COLO668 (cell line): ENCODE results near the gene GPR171.
"Not testable (repeated sequence)": the region's sequence is repeated elsewhere in the genome, so short reads cannot be mapped to it uniquely, and the experiment has no call there.

Source experiments
- DNase-seq: peaks from one replicate; lab custom pipeline; 2025; ENCODE audit not compliant: unreplicated experiment; lab: John Stamatoyannopoulos, UW

The GPR171 gene

DNA sequence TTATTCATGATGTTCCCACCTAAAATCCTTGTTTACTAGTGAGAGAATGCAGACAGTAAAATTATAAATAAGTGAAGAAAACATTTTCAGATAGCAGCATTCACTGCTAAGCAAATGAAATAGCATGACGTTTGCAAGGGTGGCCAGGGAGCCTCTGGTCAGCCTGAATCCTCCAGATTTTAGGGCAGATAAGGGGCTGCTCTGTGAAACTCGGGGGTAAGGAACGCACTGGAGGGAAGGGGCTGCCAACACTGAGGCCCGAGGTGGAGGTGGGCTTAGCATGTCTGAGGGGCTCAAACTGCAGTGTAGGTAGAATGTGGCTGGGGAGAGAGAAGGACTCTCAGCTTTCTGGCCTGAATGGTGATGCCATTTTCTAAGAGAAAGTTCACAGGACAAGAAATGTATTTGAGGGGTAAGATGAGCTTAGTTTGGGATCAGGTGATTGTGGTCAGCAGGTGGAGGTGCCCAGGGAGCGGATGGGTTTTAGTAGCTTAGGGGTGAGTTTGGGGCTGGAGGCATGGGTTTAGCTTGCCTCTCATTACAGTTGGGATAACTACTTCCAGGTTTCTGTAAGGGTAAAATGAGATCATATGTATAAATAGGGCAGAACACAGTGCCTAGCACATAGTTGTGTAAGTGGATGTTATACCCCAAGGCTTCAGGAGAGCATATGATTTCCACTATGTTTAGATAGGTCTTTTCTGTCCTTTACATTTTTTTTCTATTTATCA lies 20.5 kb downstream of the GPR171 start:
- DNase-seq = no peak

DNA sequence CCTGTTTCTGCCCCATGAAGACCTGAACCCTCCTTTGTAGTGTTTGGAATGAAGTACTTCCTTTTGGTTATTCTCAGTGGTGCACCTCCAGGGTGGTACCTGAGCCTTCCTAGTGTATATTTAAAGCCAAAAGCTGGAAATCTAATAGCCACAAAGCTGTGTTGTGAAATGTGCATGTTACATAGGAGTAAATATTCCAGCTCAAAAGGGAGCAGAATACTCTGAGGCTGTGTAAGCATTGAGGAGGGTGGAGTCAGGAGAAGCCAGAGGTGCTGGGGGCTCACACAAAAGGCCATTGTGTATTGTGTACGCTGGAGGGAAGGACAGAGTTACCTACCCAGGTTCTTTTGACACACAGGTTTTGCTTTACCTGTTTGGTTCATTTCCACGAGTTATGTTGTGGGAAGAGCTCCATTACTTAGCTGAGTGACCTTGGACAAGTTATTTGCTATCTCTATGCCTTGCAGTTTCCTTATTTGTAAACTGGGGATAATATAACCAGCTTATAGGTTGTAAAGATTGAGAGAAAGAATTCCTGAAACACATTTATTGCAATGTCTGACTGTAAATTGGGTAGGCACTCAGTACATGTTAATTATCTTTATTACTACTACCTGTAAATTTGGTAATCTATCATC lies 24.7 kb downstream of the GPR171 start:
- DNase-seq = no peak

DNA sequence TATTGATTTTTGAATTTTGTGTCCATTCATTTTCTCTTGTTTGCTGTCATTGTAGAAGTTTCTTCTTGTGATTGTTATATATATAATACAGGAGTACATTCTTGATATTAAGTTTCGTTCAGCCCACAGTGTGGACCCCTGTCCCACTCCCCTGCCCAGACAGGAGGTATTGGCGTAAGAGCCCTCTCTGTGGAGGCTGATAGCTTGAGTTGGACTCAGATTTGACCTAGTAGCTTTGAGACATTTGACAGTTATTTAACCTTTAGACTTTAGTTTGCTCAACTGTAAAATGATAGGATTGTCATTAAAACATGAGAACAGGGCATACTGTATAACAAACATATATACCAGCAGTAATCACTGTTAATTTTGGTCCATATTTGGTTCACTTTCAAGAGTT lies 27.1 kb downstream of the GPR171 start:
- DNase-seq = no peak

DNA sequence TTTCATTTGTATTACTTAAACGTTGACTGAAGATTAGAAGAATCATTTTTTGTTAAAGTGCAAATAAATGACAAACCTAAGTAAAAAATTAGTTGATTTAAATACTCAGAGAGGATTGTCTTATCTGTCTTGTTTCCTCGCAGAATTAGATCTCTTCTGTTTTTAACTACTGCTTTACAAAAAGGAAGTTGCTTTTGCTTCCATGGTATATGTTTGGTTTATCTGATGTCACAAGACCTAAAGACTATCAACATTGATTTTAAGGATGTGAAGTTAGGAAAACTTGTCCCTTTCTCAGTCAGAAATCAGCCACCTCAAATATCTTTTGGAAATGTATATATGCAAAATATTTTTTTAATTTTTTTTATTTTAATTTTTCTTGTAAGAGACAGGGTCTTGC lies 28.7 kb downstream of the GPR171 start:
- DNase-seq = no peak

DNA sequence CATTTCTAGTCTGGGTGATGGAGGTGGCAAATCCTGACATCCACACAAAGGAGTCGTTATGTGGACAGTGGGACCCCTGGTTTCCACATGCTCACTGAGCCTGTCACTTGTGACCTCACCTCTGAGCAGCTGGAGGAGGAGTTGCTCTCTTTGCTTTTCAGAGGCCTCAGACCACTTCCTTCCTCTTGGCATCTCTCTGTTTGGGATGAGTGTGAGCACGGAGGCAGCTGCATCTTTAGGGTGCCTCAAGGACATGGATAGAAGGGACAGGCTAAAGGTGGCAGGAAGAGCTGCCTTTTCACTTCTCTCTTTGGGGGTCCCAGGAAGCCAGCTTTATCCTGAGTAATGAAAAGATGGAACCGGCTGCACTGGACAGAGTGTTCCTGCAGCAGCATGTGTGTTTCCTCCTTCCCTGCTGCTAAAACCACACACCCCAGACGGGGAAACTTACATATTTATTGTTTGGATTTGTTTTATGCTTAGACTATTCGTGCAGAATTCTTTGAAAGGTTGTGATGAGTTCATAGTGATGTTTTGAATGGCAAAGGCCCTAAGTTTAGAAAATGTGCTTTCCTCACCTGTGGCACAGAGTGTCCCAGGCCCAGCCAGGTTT lies 31.8 kb downstream of the GPR171 start:
- DNase-seq = no peak

DNA sequence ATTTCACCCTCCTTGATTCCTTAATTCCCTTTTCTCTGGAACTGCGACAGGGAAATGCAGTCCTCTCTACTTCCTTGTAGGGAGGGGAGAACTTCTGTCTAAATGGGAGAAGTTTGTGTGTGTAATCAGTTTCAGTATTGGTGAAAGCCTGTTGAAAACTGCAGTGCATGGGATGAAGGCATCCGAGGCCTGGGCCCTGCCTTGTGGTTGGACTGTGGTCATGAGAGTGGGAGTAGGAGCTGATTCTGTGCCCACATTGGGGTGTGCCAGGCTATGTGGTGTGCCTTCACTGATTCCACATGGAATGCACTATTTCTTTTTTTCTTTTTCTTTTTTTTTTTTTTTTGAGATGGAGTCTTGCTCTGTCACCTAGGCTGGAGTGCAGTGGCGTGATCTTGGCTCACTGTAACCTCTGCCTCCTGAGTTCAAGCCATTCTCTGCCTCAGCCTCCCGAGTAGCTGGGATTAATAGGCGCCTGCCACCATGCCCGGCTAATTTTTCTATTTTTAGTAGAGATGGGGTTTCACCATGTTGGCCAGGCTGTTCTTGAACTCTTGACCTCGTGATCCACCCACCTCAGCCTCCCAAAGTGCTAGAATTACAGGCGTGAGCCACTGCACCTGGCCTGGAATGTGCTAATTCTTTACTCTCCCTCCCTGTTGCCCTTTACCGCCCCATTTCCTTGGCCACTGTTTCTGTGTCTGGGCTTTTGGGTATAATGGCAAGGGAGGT lies 32.9 kb downstream of the GPR171 start:
- not testable (repeated sequence) for DNase-seq

DNA sequence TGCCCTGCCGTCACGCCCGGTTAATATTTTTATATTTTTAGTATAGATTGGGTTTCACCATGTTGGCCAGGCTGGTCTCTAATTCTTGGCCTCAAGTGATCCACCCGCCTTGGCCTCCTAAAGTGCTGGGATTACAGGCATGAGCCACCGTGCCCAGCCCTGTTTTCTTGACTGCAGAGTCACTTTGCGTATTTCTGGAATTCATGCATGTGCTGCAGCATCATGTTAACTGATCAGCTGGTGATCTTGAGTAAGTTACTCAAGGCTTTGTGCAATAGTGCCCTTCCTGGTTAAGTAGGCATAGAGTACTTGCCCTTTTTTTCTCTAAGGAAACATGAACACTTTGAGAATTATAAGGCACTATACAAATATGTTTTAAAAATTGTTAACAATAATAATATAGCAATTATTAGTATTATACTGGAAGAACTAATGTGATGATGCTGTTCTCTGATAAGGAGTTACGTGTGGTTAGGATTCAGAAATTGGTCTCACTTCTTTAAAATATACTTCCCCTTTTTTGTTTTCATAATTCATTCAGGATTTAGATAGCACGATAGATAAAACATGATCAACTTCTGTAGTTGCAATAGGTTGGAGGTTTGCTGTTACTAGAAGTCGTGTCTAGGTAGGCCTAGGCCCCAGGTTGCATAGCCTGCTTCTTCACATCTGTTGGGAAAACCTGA lies 33.6 kb downstream of the GPR171 start:
- no peak for DNase-seq

DNA sequence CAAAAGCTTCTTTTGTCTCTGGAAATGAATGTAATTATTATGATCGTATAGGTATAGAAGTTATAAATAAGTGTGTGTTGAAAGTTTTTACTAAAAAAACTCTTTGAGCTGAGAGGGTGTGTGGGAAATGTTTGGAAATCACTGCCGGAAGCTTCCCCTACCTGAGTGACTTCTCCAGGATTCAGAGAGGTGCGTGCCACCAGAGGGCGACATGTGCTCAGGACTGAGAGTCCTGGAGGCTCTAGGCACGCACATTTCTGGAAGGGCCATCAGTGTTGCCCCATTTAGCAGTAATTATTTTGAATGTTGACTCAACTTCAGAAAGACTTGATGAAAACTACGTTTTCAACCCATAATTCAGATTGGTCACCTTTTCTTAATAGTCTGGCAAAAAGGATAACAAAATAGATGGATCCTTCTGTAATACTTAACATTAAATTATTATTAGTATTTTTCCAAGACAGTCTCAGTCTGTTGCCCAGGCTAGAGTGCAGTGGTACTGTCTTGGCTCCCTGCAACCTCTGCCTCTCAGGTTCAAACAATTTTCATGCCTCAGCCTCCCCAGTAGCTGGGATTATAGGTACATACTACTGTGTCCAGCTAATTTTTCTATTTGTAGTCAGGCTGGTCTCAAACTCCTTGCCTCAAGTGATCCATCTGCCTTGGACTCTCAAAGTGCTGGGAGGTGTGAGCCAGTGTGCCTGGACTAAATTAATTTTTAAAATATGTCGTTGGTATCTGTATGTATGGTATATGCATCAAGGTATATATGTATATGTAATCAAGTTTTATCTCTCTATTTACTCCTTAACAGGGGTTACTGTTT lies 34.5 kb downstream of the GPR171 start:
- peak; percentile 46 for DNase-seq

DNA sequence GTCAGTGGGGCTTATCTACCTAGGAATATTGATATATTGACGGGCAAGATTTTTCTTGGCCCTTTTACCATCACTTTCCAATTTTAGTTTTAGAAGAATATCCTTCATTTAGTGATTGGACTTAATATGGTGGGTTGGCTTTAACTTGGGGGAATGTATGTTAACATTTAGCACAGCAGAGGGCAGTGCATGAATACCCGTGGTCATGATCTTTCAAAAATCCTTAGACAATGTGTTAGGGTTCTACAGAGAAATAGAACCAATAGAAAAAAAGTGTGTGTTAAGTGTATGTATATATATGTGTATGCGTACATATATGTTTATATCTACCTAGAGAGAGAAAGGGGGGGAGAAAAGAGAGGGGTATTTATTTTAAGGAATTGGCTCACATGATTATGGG lies 36.9 kb downstream of the GPR171 start:
- no peak for DNase-seq

DNA sequence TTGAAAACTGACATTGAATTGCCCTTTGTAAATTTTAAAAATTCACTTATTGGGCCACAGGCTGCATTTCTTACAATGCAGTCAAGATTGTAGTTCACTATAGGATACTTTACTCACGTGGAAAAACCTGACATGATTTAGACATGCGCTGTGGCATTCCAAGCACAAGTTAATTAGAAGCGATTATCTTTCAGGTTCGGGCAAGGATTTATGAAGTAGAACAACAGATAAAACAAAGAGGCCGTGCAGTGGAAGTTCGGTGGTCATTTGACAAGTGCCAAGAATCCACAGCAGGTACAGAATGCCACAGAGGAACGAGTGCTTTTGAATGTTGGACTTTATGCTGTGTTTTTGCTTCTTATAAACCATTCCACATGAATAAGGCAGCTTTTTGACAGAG lies 37.8 kb downstream of the GPR171 start:
- DNase-seq = no peak

DNA sequence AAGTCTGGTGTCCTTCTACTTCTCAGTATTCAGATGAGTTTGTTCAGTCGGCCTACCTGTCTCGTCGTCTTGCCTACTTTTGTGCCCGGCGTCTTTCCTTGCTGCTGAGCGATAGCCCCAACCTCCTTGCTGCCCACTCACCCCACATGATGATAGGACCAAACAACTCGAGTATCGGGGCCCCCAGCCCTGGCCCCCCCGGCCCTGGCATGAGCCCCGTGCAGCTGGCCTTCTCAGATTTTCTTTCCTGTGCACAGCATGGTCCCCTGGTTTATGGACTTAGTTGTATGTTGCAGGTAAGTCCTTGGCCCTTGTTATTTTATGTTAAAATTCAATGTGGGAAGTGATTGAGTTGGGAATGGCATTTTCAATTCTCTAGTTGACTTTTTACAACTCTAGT lies 43.2 kb downstream of the GPR171 start:
- DNase-seq = no peak

DNA sequence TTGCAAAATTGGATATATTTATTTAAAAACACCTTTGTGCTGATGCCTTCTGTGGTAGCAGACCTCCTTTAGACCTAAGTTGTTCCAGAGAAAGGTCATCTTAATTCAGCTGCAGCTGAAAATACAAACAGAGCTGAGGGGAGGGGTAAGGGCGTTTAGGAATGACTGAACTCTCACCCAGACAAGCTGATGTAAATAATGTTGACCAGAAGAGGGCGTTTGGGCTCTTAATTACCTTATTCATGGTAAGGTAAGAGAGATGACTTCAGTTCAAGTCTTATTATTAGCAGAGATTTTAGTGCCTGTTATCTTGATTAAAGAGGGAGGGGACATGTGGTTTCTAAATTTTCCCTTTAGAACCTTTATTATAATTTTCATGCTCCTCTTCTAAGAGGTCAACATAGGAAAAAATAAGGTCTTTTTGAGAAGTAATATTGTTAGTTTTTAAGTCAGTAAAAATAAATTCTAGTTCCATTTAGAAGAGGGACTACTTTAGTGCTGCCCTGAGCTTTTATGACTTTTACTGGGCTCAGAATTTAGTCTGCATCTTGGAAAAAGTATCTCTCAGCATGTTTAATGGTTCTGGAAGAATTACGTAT lies 46.3 kb downstream of the GPR171 start:
- DNase-seq = peak; percentile 3

DNA sequence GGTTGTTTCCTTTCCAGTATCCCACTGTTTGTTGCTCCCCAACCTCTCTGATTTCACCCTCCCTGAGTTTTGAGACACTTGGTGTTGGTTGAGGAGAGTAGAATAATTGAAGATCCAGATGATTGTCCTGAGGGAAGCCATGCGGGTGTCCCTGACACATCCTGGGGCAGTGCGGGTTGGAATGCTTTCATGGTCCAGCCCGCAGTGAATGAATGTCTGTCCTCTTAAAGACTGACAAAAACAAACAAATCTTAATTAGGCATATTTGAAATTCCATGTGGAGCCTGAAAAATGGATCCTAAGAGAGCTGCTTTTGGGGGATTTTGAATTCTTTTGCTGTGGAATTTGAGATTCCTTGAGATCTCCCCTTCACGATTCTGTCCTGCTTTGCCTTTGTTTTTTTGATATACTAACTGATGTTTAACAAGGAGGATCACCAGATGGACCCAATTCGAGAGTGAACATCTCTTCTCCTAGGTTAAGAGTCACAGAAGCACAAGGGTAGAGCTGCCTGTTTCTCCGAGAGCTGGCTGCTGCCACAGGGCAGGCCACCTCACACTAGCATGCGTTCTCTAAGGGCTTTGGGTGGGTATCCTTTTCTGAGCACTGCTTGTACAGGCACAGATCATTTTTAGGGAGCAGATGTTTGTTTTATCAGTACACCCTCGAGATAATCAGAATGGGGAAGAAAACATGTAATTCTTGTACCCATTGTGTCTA lies 47.4 kb downstream of the GPR171 start:
- DNase-seq = no peak

DNA sequence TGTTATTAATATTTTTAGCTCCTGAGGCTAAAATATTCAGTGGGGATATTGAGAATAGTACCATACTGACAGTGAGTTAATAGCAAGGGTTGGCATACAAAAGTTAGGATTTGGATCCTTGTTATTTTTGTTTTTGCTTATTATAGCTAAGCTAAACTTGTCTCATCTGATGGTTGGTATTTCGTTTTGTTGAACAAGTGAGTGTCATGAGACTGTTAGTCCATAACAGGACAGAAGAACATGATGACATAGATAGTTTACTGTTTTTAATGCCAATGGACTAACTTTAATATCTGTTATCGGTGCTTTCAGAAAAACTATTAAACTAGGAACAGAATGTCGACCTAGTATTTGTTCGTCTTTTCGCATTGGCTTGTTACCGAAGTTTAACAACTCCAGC lies 48.5 kb downstream of the GPR171 start:
- DNase-seq = no peak

DNA sequence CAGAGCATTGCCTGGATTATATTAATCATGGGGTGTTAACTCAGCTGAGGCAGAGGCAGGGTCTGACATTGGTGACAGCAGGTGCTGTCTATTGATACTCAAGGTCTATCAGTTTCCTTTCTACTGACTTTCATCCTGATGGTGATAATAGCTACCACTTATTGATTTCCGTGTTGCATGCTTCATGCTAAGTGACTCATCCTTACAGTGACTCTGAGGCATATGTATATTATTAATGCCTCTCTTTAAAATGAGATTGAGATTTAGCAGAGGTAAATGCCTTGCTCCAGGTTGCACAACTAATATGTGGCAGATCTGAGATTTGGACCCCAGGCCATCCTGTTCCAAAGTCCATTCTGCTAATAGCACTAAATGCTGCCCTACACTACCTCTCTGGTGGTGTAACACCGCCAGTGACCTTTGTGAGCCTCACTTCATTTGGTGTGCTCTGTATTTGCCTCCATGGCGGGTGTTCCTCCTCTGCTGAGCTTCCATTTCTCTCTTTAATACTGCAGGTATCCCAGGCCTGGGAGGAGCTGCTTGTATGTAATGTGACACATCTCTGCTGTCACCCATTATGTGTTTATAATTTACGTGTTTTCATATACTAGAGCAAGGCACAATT lies 50.4 kb downstream of the GPR171 start:
- DNase-seq = peak; percentile 1
